ENCODE data around the gene PLAC9. TPM values are rescaled to one million over a fixed set of nuclear protein-coding genes. Genes with fewer than 3 reads are reported as not detected.
"Not testable (repeated sequence)": the region's sequence is repeated elsewhere in the genome, so short reads cannot be mapped to it uniquely, and the experiment has no call there.

Gene PLAC9
- total RNA-seq, 1 donor from 2014 or later = not detected

DNA sequence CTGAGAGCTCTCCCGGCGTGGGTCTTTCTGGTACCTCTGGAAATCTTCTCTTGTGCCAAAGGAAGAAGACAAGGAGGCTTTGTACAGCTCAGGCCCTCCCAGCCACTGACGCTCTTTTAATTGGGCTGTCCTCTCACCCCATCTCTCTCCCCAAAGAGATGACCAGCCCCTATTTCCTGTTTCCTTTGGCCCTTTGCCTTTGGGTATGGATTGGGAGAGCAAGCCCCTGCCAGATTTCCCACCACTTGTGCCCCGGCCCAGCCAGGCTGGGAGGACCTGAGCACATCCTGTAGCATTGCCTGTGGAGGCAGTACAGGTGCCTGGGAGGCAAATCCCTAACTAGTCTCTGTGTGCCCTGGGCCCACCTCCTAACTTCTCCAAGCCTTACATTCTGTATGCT is 5.7 kb upstream of the PLAC9 start:
- H3K4me3 ChIP-seq (ENCODE audit: low read depth, low read length) = no peak overlapping the region
- TF ChIP-seq, protein P1, sequence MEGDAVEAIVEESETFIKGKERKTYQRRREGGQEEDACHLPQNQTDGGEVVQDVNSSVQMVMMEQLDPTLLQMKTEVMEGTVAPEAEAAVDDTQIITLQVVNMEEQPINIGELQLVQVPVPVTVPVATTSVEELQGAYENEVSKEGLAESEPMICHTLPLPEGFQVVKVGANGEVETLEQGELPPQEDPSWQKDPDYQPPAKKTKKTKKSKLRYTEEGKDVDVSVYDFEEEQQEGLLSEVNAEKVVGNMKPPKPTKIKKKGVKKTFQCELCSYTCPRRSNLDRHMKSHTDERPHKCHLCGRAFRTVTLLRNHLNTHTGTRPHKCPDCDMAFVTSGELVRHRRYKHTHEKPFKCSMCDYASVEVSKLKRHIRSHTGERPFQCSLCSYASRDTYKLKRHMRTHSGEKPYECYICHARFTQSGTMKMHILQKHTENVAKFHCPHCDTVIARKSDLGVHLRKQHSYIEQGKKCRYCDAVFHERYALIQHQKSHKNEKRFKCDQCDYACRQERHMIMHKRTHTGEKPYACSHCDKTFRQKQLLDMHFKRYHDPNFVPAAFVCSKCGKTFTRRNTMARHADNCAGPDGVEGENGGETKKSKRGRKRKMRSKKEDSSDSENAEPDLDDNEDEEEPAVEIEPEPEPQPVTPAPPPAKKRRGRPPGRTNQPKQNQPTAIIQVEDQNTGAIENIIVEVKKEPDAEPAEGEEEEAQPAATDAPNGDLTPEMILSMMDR (conservative IDR thresholded peaks at IDR 0.05; ENCODE audit: low read depth, low read length) = no peak
- DNase-seq (ENCODE audit: low read depth) = no peak

DNA sequence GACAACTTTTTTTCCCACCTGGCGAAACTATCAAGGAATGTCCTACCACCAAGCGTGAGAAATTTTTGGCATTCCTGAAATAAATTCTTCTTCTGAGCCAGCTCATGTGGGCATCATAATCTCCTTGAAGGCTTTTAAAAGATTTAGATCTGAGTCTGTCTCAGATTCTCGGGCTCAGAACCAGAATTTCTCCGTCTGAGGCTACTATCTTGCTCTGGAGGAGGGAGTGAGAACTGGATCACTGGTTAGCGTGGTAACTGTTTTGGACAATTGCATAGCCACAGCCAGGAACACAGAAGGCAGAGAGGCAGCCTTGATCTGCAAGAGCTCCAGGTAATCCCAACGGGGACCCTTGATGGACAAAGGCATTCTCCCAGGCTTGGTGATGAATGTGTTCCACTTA is 1.0 kb upstream of the PLAC9 start:
- DNase-seq (ENCODE audit: low read depth) = no peak
- no peak overlapping the region for H3K4me3 ChIP-seq (ENCODE audit: low read depth, low read length)
- TF ChIP-seq, protein P1 (conservative IDR thresholded peaks at IDR 0.05; ENCODE audit: low read depth, low read length) = no peak

DNA sequence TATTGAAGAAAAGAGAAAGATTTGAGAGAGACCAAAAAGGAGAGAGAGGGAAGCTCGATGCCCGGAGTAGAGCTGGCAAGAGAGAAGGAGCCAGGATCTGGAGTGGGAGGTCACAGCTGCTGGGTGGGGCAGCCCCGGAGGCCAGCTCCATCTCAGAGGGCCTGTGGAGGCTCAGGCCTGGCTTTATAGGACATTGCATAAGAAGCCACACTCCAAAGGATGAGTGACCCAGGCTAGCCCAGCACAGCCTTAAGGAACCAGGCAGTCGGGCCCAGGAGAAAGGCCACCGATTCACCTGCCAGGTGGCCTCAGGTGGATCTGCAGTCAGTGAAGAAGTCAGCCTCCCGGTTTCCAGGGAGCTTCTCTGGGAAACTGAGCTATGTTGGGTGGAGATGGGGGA is 676 bp downstream of the PLAC9 start:
- TF ChIP-seq, protein P1 (conservative IDR thresholded peaks at IDR 0.05; ENCODE audit: low read depth, low read length) = no peak
- no peak for DNase-seq (ENCODE audit: low read depth)
- H3K4me3 ChIP-seq (ENCODE audit: low read depth, low read length) = no peak overlapping the region

DNA sequence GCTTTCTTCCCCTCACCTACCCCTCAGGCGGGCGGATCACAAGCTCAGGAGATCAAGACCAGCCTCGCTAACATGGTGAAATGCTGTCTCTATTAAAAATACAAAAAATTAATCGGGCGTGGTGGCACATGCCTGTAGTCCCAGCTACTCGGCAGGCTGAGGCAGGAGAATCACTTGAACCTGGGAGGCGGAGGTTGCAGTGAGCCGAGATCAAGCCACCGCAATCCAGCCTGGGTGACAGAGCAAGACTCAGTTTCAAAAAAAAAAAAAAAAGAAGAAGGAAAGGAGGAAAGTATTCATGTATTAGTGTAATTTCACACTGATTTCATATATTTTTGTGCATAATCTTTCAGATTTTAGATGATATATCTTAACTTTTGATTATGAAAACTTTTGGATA is 1.2 kb downstream of the PLAC9 start:
- not testable (repeated sequence) for DNase-seq (ENCODE audit: low read depth); H3K4me3 ChIP-seq (ENCODE audit: low read depth, low read length)

DNA sequence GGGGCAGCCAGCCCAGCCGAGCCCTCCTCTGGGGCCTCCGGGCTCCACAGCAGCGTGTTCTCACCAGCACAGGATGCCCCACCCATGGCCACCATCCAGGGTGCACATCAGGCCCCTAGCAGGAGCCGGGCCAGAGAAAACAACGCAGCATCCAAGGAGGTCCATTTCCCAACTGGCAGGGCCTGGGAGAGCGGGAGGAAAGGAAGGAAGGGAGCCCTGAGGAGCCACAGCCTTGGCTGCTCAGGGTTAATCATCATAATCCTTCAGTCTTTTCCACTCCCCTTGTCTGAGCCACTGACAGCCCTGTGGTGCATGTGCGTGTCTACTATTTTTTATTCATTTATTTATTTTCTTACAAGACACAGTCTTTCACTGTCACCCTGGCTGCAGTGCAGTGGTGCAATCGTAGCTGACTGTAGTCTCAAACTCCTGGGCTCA is 3.6 kb downstream of the PLAC9 start:
- DNase-seq (ENCODE audit: low read depth) = no peak
- TF ChIP-seq, protein P1 (conservative IDR thresholded peaks at IDR 0.05; ENCODE audit: low read depth, low read length) = no peak

DNA sequence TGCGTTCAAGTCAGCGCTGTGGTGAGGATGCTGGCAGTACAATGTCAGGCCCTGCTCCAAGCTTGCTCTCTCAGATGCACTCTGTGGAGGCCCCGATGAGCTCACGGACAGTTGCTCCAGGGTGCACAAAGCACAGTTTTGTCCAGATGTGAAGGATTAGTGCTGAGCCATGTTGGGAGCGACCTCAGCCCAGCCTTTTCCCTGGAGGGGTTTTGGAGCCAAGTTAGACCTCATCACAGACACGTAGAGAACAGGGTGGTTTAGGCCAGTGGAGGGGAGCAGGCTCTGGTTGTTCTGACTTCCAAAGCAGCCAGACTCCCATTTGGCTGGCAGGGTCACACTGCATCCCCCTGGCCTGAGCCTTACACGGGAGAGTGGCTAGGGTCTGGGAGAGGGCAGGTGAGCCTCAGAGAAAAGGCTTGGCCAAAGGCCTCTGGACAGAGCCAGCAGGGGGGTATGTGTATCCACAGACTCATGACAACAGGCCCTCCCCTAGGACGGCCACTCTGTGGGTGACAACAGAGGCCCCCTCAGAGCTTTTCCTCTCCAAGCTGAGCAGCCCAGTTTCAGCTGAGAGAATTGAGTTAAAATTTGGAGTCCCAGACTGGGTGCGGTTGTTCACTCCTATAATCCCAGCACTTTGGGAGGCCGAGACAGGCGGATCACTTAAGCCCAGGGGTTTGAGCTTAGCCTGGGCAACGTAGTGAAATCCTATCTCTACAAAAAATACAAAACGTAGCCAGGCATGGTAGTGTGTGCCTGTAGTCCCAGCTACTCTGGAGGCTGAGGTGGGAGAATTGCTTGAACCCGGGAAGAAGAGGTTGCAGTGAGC is 4.7 kb downstream of the PLAC9 start:
- no peak overlapping the region for H3K4me3 ChIP-seq (ENCODE audit: low read depth, low read length)
- DNase-seq (ENCODE audit: low read depth) = no peak
- TF ChIP-seq, protein P1 (conservative IDR thresholded peaks at IDR 0.05; ENCODE audit: low read depth, low read length) = no peak

More for the DNA sequence above, 3.6 kb downstream of the PLAC9 start:
- H3K4me3 ChIP-seq (ENCODE audit: low read depth, low read length) = no peak overlapping the region

DNA sequence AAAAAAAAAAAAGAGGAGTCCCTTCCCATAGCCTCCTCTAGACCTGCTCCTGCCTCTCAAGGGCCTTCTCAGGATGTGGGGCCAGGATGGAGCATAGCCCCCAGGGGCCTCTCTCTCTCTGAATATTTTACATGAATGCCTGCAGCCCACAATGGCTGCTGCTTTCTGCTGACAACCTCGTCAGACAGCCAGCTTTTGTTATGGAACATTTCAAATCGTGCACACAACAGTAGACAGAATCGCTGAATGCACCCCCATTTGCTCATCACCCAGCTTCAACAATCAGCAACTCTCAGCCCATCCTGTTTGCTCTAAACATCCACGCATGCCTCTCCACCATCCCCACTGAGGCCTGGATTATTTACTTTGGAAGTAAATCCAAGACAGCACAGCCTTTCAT is 5.4 kb downstream of the PLAC9 start:
- TF ChIP-seq, protein P1 (conservative IDR thresholded peaks at IDR 0.05; ENCODE audit: low read depth, low read length) = no peak

More for the DNA sequence above, 5.4 kb downstream of the PLAC9 start:
- no peak for DNase-seq (ENCODE audit: low read depth)
- no peak overlapping the region for H3K4me3 ChIP-seq (ENCODE audit: low read depth, low read length)

All from epithelial cell of proximal tubule (primary cell).